ENCODE measurements around the gene CCT6B. TPM values are rescaled to one million over a fixed set of nuclear protein-coding genes. Genes with fewer than 3 reads are reported as not detected.

The CCT6B gene
- total RNA-seq, 4 donors from 2014 or later: 1.4 to 5.4 (median 2.8) TPM

DNA sequence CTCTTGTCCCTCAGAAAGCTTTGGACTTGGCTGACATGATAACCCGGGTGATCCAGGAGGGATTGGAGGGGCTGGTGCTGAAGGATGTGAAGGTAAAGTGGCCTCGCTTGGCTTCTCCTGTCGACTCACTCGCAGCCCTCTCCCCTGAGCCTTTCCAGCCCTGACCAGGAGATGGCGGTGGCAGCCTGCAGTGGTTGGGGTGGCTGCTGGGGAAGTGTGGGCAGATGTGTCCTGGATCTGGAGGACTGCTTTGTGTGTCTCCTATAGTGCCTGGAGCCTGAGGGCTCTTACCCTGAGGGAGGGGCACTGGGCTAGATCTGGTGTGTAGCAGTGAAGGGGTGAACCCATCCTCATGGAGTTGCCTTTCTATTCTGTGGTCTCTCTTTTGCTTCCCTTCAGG, 36.9 kb upstream of the CCT6B start:
- Histone ChIP-seq H3K27me3 (no peaks in the 10 kb centered on the region), H3K27ac (peak overlapping the region in 1 of 4 donors; percentile 34), H3K36me3 (peaks cover 0 to 92% of the 10 kb centered on the region in 2 donors), H3K9me3 (no peaks in the 10 kb centered on the region), H3K4me1 (peaks cover 6 to 9% of the 10 kb centered on the region in 2 donors), H3K4me3 (no peak overlapping the region)
- TF ChIP-seq CTCF (IDR thresholded peaks at IDR 0.05 in 4 of 5, conservative IDR thresholded peaks at IDR 0.05 in 1 of 5) (peak; percentile 59 to 83 (median 72)), POLR2A (IDR thresholded peaks at IDR 0.05) (no peak)
- intact Hi-C loops (cut with DNase I; ENCODE audit: low total_unique reads) (loop anchor here (1.0 kb wide), 3 partner anchors 65 to 120 kb away; partner anchors contain the start of gene RFFL), in situ Hi-C loops (cut with MboI; ENCODE audit: low sequenced_read_pairs in 4 of 4) (loop anchor here in 3 of 4 donors (10.0 to 25.0 kb wide), 3 partner anchors 89 to 564 kb away; partner anchors contain the start of gene SLFN14 (in 2 of the 3))
- peak; percentile 38 to 64 for DNase-seq
- ATAC-seq: peak; percentile 65 to 89

GRCh38 chr17:34997355-34997862, 36.1 kb upstream of the CCT6B start:
- intact Hi-C loops (cut with DNase I; ENCODE audit: low total_unique reads) (no loop called here), in situ Hi-C loops (cut with MboI; ENCODE audit: low sequenced_read_pairs in 4 of 4) (loop anchor here in 3 of 4 donors (10.0 to 25.0 kb wide), 3 partner anchors 90 to 565 kb away; partner anchors contain the start of gene SLFN14 (in 2 of the 3))
- DNase-seq: no peak
- H3K27ac ChIP-seq: peak overlapping the region in 2 of 4 donors; percentile 29 to 34
- TF ChIP-seq POLR2A (IDR thresholded peaks at IDR 0.05) (no peak), CTCF (IDR thresholded peaks at IDR 0.05 in 4 of 5, conservative IDR thresholded peaks at IDR 0.05 in 1 of 5) (no peak)
- no peaks in the 10 kb centered on the region for H3K27me3 ChIP-seq
- peaks cover 6 to 9% of the 10 kb centered on the region in 2 donors for H3K4me1 ChIP-seq
- ATAC-seq: no peak
- H3K4me3 ChIP-seq: no peak overlapping the region
- no peaks in the 10 kb centered on the region for H3K9me3 ChIP-seq
- H3K36me3 ChIP-seq: peaks cover 0 to 90% of the 10 kb centered on the region in 2 donors

DNA sequence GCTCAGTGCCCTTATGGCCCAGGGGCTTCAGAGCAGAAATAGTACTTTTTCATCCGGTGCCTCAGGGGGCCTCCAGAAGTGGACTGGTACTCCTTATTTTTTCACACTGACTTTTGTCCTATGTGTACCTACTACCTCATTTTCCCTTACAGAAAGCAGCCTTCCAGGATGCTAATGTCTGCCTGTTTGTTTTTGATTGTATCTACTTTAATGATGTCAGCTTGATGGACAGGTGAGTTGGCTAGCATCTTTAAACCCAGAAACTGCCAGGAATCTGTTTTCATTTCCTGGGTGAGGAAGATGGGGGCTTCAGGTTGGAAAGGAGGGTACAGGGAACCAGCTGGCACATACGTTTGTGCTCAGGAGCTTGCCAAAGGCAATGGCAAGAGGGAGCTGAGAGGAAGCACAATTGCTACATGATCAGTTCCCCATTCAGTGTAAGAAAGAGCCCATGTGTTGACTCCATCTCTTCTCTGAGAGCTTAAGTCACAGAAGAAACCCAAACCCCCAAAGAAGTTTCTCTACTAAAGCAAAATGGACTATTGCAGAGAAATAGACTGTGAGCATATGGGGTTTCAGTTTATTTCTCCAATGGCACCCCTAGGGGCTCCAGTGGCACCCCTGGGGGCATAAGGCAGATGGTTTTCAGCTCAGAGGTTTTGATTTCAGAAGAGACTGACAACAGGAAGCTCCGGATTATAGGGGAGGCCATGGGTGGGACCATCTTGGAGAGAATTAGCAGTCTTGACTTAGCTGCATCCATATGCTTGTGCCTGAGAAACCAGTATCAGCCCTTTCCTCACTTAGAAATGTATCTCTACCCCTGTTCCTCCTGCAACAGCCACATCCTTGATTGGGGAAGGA, 35.4 kb upstream of the CCT6B start:
- ATAC-seq (no peak), DNase-seq (no peak)
- intact Hi-C loops (cut with DNase I; ENCODE audit: low total_unique reads): no loop called here
- Histone ChIP-seq H3K9me3 (no peaks in the 10 kb centered on the region), H3K27me3 (no peaks in the 10 kb centered on the region), H3K4me1 (peaks cover 6 to 9% of the 10 kb centered on the region in 2 donors), H3K36me3 (peaks cover 0 to 90% of the 10 kb centered on the region in 2 donors), H3K27ac (peak overlapping the region in 2 of 4 donors; percentile 29 to 34), H3K4me3 (no peak overlapping the region)
- in situ Hi-C loops (cut with MboI; ENCODE audit: low sequenced_read_pairs in 4 of 4): loop anchor here in 3 of 4 donors (10.0 to 25.0 kb wide), 3 partner anchors 91 to 566 kb away; partner anchors contain the start of gene SLFN14 (in 2 of the 3)
- no peak for TF ChIP-seq CTCF (IDR thresholded peaks at IDR 0.05 in 4 of 5, conservative IDR thresholded peaks at IDR 0.05 in 1 of 5)
- no peak for TF ChIP-seq POLR2A (IDR thresholded peaks at IDR 0.05)

GRCh38 chr17:34993031-34993430, 31.8 kb upstream of the CCT6B start:
- Histone ChIP-seq H3K4me1 (peaks cover 6 to 9% of the 10 kb centered on the region in 2 donors), H3K27ac (no peak overlapping the region), H3K9me3 (no peaks in the 10 kb centered on the region), H3K4me3 (no peak overlapping the region), H3K36me3 (peaks cover 0 to 93% of the 10 kb centered on the region in 2 donors), H3K27me3 (no peaks in the 10 kb centered on the region)
- intact Hi-C loops (cut with DNase I; ENCODE audit: low total_unique reads): no loop called here
- no peak for ATAC-seq
- no peak for DNase-seq
- in situ Hi-C loops (cut with MboI; ENCODE audit: low sequenced_read_pairs in 4 of 4): loop anchor here in 3 of 4 donors (10.0 to 25.0 kb wide), 3 partner anchors 94 to 569 kb away; partner anchors contain the start of gene SLFN14 (in 2 of the 3)
- no peak for TF ChIP-seq POLR2A (IDR thresholded peaks at IDR 0.05)
- TF ChIP-seq CTCF (IDR thresholded peaks at IDR 0.05 in 4 of 5, conservative IDR thresholded peaks at IDR 0.05 in 1 of 5): no peak
